ENCODE data around the gene PRR29.
A peak's percentile ranks its signal among the peaks of the same experiment; 100 is the strongest.
"Not testable (repeated sequence)": the region's sequence is repeated elsewhere in the genome, so short reads cannot be mapped to it uniquely, and the experiment has no call there.

The PRR29 gene

GRCh38 chr17:63975541-63976092, 22.5 kb upstream of the PRR29 start:
- no peak for DNase-seq

GRCh38 chr17:63976702-63977101, 21.4 kb upstream of the PRR29 start:
- DNase-seq, result no peak

GRCh38 chr17:63978272-63979200, 19.6 kb upstream of the PRR29 start:
- no peak for DNase-seq

- DNase-seq, result not testable (repeated sequence)
Measured at GRCh38 chr17:63982641-63983040, 15.5 kb upstream of the PRR29 start.

- no peak for DNase-seq
Measured at GRCh38 chr17:63983320-63983719, 14.8 kb upstream of the PRR29 start.

- DNase-seq, result no peak
Measured at GRCh38 chr17:63984236-63984635, 13.9 kb upstream of the PRR29 start.

GRCh38 chr17:63984651-63985386, 13.3 kb upstream of the PRR29 start:
- DNase-seq, result peak; percentile 29

- no peak for DNase-seq
Measured at GRCh38 chr17:63985387-63986140, 12.6 kb upstream of the PRR29 start.

- DNase-seq, result no peak
Measured at GRCh38 chr17:63986821-63987220, 11.3 kb upstream of the PRR29 start.

- DNase-seq, result no peak
Measured at GRCh38 chr17:63987221-63988126, 10.7 kb upstream of the PRR29 start.

GRCh38 chr17:63988127-63988478, 10.0 kb upstream of the PRR29 start:
- DNase-seq, result no peak

GRCh38 chr17:63988741-63989621, 9.2 kb upstream of the PRR29 start:
- no peak for DNase-seq

GRCh38 chr17:63989622-63990345, 8.4 kb upstream of the PRR29 start:
- DNase-seq, result no peak

- DNase-seq, result no peak
Measured at GRCh38 chr17:63991611-63992010, 6.5 kb upstream of the PRR29 start.

- DNase-seq, result no peak
Measured at GRCh38 chr17:63993368-63993985, 4.7 kb upstream of the PRR29 start.

GRCh38 chr17:63995626-63996025, 2.5 kb upstream of the PRR29 start:
- no peak for DNase-seq

GRCh38 chr17:63996430-63997182, 1.5 kb upstream of the PRR29 start:
- DNase-seq, result no peak

GRCh38 chr17:63997341-63998048, 656 bp upstream of the PRR29 start:
- DNase-seq, result no peak

All from NCI-H774 (cell line).